Thyroid gland (tissue), 4 donors: ENCODE measurements around the gene CSF2. TPM values are rescaled to one million over a fixed set of nuclear protein-coding genes. Genes with fewer than 3 reads are reported as not detected.

Experiments used
- DNase-seq, 2 donors: peaks; one replicate each; pipeline ENCODE4 v3.0.0-alpha.2; 2019
- H3K27ac ChIP-seq, 3 donors: fragments of 200-600 bp; sonication (generic); 1 replicate in 2 of 3; 2 replicates in 1 of 3; pipeline ENCODE4 v1.5.1; 2016 to 2019; ENCODE audit warnings: mild to moderate bottlenecking in 1 of 3, moderate library complexity in 1 of 3
- H3K27me3 ChIP-seq: fragments of 200-600 bp; sonication (generic); one replicate; pipeline ENCODE4 v1.5.1; 2019
- H3K36me3 ChIP-seq, 2 donors: fragments of 200-600 bp; sonication (generic); one replicate each; pipeline ENCODE4 v1.5.1; 2016 to 2019
- H3K4me1 ChIP-seq, 2 donors: fragments of 200-600 bp; sonication (generic); one replicate each; pipeline ENCODE4 v1.5.1; 2017 to 2019
- H3K4me3 ChIP-seq, 3 donors: fragments of 200-600 bp; sonication (generic); replicated peaks in 1 of 3; 1 replicate in 2 of 3; 2 replicates in 1 of 3; pipeline ENCODE4 v1.5.1; 2016; ENCODE audit warnings: mild to moderate bottlenecking in 1 of 3
- H3K9me3 ChIP-seq: fragments of 200-600 bp; sonication (generic); one replicate; pipeline ENCODE4 v1.5.1; 2017
- POLR2A ChIP-seq, 2 donors: fragments of 450-650 bp; IDR thresholded peaks; one replicate each; pipeline ENCODE4 v1.6.1; 2017; ENCODE audit warnings: antibody characterized with exemption in 2 of 2, mild to moderate bottlenecking in 2 of 2, moderate library complexity in 1 of 2
- WGBS, 2 donors: methylation state at CpG; one replicate each; pipeline ENCODE4 v1.1.5; 2017; 5-methylcytosine and 5-hydroxymethylcytosine counted together
- intact Hi-C: fragments of 100-400 bp; cut with DNase I; formaldehyde crosslinking; loops from one replicate; pipeline ENCODE4 v1.15.1; 2023
- total RNA-seq, 4 donors: library from RNA; depleted of rRNA; stranded (reverse); fragments of >200 nt; gene quantifications; one replicate each; pipeline ENCODE4 v1.2.3, GENCODE V29; 2016
- TF ChIP-seq, protein P1 (sequence below), 6 experiments: fragments of 200-600 bp in 3 of 6; fragments of 450-650 bp in 3 of 6; sonication (generic) in 3 of 6; IDR thresholded peaks; one replicate each; pipeline ENCODE4 v1.5.1; 2016 to 2019; ENCODE audit warnings: antibody characterized with exemption in 6 of 6, mild to moderate bottlenecking in 2 of 6, inconsistent platforms in 1 of 6, moderate library complexity in 1 of 6

CSF2 gene
- total RNA-seq, 4 donors from 2014 or later = not detected

DNA sequence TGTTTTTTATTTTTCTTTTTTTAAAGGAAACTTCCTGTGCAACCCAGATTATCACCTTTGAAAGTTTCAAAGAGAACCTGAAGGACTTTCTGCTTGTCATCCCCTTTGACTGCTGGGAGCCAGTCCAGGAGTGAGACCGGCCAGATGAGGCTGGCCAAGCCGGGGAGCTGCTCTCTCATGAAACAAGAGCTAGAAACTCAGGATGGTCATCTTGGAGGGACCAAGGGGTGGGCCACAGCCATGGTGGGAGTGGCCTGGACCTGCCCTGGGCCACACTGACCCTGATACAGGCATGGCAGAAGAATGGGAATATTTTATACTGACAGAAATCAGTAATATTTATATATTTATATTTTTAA is 2.1 kb downstream of the CSF2 start:
- DNase-seq = peak; percentile 17 to 34
- TF ChIP-seq POLR2A (IDR thresholded peaks at IDR 0.05) = no peak
- TF ChIP-seq, protein P1, sequence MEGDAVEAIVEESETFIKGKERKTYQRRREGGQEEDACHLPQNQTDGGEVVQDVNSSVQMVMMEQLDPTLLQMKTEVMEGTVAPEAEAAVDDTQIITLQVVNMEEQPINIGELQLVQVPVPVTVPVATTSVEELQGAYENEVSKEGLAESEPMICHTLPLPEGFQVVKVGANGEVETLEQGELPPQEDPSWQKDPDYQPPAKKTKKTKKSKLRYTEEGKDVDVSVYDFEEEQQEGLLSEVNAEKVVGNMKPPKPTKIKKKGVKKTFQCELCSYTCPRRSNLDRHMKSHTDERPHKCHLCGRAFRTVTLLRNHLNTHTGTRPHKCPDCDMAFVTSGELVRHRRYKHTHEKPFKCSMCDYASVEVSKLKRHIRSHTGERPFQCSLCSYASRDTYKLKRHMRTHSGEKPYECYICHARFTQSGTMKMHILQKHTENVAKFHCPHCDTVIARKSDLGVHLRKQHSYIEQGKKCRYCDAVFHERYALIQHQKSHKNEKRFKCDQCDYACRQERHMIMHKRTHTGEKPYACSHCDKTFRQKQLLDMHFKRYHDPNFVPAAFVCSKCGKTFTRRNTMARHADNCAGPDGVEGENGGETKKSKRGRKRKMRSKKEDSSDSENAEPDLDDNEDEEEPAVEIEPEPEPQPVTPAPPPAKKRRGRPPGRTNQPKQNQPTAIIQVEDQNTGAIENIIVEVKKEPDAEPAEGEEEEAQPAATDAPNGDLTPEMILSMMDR (IDR thresholded peaks at IDR 0.05) = no peak
- intact Hi-C loops = no loop called here
- WGBS, 2 donors = 50 to 53% methylated on average over 2 of the region's 2 CpGs
- no peak overlapping the region for H3K4me3 ChIP-seq
- H3K27me3 ChIP-seq = no peaks in the 10 kb centered on the region
- H3K36me3 ChIP-seq = no peaks in the 10 kb centered on the region
- no peak overlapping the region for H3K27ac ChIP-seq
- no peaks in the 10 kb centered on the region for H3K4me1 ChIP-seq
- H3K9me3 ChIP-seq = no peaks in the 10 kb centered on the region

DNA sequence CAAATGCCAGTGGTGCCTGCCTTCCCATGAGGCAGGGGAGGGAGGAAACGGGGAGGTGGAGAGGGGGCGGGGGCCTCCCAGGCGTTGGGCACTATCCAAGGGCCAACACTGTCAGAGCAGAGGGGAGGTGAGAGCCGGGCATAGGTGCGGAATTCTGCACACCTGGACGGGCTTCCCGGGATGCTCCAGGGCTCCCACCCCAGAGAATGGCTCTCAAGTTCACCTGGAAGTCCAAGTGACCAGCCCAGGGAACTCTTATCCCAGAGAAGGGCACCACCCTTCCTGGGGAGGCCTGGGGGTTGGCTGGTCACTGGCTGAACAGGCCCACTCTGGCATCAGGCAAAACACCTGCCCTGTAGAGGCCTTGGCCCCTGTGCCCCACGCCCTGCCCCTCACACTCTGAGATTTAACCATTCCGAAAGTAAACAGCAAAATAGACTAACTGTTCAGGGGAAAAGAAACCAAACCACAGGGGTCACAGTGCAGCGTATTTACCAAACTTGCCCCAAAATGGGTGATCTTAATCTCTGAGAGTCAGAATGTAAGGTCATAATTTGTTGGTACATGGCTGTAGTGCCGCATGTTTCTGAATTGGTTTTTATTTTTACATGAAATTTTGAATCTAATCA is 2.7 kb downstream of the CSF2 start:
- no peaks in the 10 kb centered on the region for H3K27me3 ChIP-seq
- no peak overlapping the region for H3K27ac ChIP-seq

DNA sequence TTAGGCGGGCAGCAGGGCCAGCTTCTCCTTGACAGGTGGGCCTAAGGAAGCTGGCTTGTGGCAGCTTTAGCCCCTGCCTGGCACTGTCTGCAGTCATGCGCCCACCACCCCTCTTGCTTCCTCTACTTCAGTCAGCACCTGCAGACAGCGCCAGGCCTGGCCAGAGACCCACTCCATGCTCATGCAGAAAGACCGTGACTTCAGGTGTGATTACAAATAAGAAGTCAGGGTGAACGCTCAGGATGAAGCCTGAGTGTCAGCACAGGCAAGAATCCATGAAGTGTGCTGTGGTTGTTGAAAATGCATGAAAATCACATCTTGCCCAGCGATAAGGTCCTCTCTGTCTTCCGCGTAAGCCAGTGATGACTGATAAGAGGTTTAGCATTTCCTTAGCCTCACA is 3.4 kb downstream of the CSF2 start:
- no peak for DNase-seq
- TF ChIP-seq, protein P1 (IDR thresholded peaks at IDR 0.05) = no peak
- TF ChIP-seq POLR2A (IDR thresholded peaks at IDR 0.05) = no peak
- Histone ChIP-seq H3K27me3 (no peaks in the 10 kb centered on the region), H3K36me3 (no peaks in the 10 kb centered on the region), H3K9me3 (no peaks in the 10 kb centered on the region), H3K4me1 (no peaks in the 10 kb centered on the region), H3K27ac (no peak overlapping the region), H3K4me3 (no peak overlapping the region)
- intact Hi-C loops = no loop called here
- WGBS, 2 donors = 95 to 97% methylated on average over 6 to 8 of the region's 8 CpGs

More for the DNA sequence above, 2.7 kb downstream of the CSF2 start:
- Histone ChIP-seq H3K9me3 (no peaks in the 10 kb centered on the region), H3K4me1 (no peaks in the 10 kb centered on the region), H3K4me3 (no peak overlapping the region), H3K36me3 (no peaks in the 10 kb centered on the region)
- intact Hi-C loops = no loop called here
- WGBS, 2 donors = 86 to 89% methylated on average over 11 of the region's 11 CpGs
- TF ChIP-seq, protein P1 (IDR thresholded peaks at IDR 0.05) = no peak
- no peak for TF ChIP-seq POLR2A (IDR thresholded peaks at IDR 0.05)
- DNase-seq = no peak

DNA sequence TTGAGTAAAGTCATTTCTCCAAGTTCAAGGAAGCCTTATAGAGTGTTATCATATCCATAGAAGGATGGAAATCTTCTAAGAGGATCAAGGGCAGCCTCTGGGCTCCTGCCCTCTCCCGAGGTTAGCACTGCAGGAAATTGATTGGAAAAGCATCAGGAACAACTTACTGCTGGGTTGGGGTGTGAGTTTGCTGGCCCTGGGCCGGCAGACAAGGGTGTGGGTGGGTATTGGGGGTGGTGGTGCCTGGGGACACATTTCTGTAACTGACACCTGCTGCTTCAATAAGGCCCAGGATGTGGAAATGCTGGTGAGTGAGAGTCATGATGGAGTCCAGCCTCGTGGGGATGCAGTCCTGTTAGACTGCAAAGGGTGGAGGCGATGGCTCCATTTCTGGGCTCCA is 5.5 kb downstream of the CSF2 start:
- Histone ChIP-seq H3K4me1 (no peaks in the 10 kb centered on the region), H3K9me3 (no peaks in the 10 kb centered on the region), H3K4me3 (no peak overlapping the region), H3K27ac (no peak overlapping the region), H3K27me3 (no peaks in the 10 kb centered on the region), H3K36me3 (no peaks in the 10 kb centered on the region)
- 78 to 82% methylated on average over 4 of the region's 4 CpGs for WGBS, 2 donors
- TF ChIP-seq, protein P1 (IDR thresholded peaks at IDR 0.05) = no peak
- no peak for TF ChIP-seq POLR2A (IDR thresholded peaks at IDR 0.05)
- intact Hi-C loops = no loop called here
- DNase-seq = no peak

DNA sequence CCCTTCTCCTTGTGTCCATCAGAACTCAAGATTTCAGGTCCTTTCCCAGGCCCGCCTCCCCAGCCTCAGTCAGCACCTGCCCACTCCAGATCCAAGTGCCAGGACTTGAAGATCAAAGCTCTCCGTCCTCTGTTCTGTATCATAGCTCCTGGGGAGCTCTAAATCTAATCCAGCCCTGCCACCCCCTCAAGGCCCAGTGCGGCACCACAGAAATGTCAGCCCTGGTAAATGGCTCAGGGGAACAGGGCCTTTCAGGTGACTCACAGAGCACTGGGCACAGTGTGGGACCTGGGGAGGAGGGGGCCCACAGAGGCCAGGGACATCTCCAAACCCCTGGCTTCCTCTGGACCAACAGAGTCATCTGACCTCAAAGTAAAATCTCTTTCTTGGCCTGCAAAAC is 6.0 kb downstream of the CSF2 start:
- Histone ChIP-seq H3K27ac (no peak overlapping the region), H3K4me3 (no peak overlapping the region), H3K36me3 (no peaks in the 10 kb centered on the region), H3K4me1 (no peaks in the 10 kb centered on the region), H3K27me3 (no peaks in the 10 kb centered on the region), H3K9me3 (no peaks in the 10 kb centered on the region)
- intact Hi-C loops = no loop called here
- WGBS, 2 donors = 63 to 96% methylated on average over 2 to 3 of the region's 3 CpGs
- DNase-seq = no peak
- TF ChIP-seq, protein P1 (IDR thresholded peaks at IDR 0.05) = no peak
- no peak for TF ChIP-seq POLR2A (IDR thresholded peaks at IDR 0.05)
